COLO668 (cell line): ENCODE data around the gene LILRB3.
"Not testable (repeated sequence)": the region's sequence is repeated elsewhere in the genome, so short reads cannot be mapped to it uniquely, and the experiment has no call there.

ENCODE experiments used
- DNase-seq: peaks from one replicate; lab custom pipeline; 2025; ENCODE audit not compliant: unreplicated experiment; lab: John Stamatoyannopoulos, UW

The LILRB3 gene

DNA sequence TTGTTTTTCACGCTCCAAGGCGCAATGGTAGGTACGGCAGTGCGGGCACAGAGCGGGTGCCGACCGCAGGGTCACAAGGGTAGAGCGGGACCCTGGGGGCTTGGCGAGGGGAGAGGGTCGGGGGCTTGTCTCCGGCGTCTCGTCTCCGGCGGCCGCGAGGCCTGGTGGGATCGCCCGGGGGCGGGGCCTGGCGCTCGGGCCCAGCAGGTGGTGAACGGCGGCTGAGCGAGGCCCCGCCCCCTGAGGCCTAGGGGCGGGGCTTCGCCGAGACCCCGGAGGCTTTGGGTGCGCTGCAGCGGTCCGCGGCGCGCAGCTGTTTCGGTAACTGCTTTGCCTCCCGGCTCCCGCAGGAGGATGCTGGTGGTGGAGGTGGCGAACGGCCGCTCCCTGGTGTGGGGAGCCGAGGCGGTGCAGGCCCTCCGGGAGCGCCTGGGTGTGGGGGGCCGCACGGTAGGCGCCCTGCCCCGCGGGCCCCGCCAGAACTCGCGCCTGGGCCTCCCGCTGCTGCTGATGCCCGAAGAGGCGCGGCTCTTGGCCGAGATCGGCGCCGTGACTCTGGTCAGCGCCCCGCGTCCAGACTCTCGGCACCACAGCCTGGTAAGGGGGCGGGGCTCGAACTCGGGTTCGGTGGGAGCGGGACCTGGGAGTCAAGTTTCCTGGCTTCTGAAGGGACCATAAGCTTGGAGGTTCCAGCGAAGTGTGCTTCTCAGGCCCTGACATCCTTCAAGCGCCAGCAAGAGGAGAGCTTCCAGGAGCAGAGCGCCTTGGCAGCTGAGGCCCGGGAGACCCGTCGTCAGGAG is 31.6 kb downstream of the LILRB3 start, which contains the start of gene TSEN34:
Gene TSEN34 (plus strand): TSS at position 298 of the 800 bp plus-strand sequence. CDS start 57 bp downstream, at position 355.
- DNase-seq = peak; percentile 91

GRCh38 chr19:54190503-54191010 is 32.2 kb downstream of the LILRB3 start:
- peak; percentile 98 for DNase-seq

GRCh38 chr19:54189735-54190502 is 32.9 kb downstream of the LILRB3 start:
- DNase-seq = peak; percentile 99

DNA sequence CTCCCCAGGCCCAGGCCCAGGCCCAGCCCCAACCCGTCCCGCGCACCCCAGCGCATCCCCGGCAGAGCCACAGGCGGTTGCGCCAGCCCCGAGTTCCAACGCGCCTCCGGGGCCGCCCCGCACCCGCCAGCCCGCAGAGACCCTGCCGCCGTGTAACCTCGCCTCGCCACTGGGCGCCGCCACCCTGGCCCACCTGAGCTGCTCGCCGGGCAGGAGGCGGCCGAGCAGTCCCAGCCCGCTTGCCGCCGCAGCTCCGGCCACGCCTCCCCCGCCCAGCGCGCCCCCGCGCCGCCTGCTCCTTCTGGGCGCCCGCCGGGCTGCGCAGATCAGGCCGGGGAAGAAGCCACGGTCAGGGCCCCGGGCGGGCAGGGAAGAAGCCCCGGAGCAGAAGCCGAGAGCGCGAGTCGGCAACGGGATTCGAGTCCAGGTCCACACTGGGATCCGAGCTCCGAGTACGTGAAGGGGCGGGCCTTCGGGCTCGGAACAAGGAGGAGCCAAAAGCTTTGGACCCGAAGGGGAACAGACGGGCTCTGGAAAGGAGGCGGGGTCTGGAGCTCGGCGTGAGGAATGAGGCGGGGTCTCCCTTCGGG is 33.6 kb downstream of the LILRB3 start, which contains the start of gene MBOAT7:
Gene MBOAT7 (minus strand): TSS at position 436 of the 590 bp plus-strand sequence. CDS start 1,072 bp downstream, outside the sequence.
- DNase-seq = peak; percentile 91

- no peak for DNase-seq
Observed at GRCh38 chr19:54188215-54188871, 34.5 kb downstream of the LILRB3 start.

DNA sequence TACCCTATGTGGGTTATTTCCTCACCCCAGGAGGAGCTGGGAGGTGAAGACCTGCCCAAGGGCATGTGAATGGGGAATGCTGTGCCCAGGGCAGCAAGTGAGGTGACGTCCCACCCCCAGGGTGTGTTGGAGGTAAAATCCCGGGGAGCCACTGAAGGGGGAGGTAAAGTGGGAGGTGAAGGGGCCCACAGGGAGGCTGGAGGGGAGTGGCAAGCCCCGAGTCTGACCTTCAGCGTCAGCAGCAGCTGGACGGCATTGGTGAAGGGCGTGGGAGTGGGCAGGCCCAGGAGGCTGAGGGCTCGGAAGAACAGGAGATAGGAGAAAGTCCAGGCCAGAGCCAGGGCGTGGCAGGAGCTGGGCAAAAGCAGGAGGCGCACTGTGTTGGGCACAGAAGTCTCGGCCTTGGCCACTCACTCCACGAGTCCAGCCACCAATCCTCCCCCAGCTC is 35.8 kb downstream of the LILRB3 start:
- no peak for DNase-seq

- DNase-seq = no peak
Observed at GRCh38 chr19:54186351-54186750, 36.5 kb downstream of the LILRB3 start.

DNA sequence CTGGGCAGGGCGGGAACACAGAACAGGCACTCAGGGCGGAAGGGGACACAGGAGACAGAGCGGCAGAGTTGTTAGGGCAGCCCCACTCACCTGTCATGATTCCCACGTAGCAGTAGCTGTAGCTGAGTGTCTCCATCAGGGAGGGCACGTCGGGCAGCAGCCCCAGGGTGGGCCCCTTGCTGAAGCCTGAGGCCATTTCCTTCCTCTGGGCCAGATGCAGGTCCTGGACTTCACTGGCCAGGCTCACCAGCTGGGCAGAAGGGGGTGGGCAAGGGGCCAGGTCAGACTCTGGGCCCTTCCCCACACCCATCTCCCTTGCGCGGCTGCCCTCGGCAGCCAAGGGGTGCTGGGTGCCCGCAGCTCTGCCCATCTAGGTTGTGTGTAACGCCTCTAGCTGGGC is 39.4 kb downstream of the LILRB3 start:
- no peak for DNase-seq

DNA sequence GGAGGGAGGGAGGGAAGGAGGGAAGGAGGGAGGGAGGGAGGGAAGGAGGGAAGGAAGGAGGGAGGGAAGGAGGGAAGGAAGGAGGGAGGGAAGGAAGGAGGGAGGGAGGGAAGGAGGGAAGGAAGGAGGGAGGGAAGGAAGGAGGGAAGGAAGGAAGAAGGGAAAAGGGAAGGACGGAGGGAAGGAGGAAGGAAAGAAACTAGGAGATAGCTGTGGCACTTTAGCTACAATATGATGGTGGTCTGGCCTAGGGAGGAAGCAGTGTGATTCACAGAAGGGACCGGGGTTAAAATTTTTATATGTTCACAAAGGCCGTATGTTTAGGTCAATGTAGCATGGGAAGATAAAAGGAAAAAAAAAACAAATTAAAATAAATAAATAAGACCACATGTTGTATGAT is 40.9 kb downstream of the LILRB3 start:
- DNase-seq = not testable (repeated sequence)

- DNase-seq = no peak
Observed at GRCh38 chr19:54180691-54181091, 42.1 kb downstream of the LILRB3 start.

DNA sequence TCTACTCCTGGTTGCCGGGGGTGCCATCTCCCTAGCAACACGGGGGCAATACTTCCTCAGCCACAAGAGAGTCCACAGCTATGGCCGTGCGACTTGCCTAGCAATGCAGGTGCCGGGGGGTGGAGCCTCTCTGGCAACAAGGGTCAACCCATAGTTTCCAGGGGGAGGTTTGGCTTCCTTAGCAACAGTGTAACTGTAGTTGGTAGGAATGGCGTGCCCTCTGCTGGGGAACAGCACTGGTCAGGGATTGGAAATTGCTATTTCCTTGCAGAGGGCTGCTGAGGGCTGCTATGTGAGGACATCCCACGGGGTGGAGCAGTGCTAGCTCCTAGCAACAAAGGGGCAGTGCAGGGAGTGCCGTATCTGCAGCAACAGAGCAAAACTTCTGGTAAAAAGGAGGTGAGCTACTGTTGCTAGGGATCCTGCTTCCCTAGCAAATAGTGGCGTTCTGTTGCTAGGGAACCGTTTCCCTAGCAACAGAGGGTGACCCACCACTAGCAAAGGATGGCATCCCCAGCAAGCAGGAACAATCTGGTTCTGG is 42.8 kb downstream of the LILRB3 start:
- DNase-seq = peak; percentile 89

- DNase-seq = no peak
Observed at GRCh38 chr19:54179262-54179852, 43.5 kb downstream of the LILRB3 start.

DNA sequence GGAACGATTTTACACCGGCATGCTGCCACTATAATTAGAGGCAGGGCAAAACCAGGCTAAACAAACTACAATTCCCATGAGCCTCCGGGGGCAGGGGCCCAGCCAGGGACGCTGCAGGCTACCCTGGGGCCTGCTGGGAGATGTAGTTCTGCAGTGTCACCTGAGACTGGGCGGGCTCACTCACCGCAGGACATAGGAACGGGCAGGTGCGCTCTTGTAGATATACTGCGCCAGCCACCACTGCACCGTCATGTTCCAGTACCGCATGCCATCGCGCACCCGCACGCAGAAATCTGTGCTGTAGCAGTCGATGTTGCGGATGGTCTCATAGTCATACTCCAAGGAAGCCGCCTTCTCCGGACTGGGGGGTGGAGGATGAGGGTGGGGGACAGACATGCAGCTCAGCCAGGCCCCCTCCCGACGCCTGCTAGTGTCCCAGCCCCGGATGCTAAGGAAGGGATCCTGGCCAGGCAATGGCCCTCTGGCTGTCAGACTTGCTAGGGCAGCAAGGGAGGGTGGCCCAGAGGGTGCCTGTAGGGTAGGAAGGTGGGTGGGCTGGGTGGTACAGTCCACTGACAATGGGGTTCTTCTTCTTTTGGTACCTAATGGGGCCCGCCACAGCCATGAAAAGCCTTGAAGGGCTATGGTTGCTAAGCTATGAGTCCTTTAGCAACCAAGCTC is 44.1 kb downstream of the LILRB3 start:
- peak; percentile 77 for DNase-seq

DNA sequence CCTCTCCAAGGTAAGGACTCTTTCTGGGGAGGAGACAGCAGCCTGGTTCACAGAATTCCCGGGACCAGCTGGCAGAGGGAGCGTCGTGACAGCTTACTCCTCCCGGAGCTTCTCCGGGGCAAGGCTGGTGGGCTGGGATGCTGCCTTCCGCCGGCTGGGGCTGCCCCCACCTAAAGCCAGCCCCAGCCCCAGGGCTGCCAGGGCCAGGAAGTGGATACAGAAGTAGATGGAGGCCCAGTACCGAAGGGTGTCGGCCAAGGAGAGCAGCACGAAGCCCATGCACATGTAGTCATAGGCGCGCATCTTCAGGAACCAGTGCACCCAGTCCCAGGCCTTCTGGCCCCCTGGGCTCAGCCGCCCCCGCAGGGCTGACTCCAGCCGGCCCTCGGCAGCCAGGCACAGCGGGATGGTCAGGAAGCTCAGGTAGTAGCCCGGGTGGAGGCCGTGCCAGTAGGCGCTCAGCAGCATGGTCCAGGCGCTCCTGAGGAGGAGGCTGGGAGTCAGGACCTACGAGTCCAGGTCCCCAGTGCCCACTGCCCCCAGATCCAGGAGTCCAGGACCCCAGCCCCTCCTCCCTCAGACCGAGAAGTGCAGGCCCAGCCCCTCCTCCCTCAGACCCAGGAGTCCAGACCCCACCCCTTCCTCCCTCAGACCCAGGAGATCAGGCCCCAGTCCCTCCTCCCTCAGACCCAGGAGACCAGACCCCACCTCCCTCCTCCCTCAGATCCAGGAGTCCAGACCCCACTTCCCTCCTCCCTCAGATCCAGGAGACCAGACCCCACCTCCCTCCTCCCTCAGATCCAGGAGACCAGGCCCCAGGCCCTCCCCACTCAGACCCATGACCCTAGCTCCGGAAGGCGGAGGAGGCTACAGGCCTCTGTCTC is 48.6 kb downstream of the LILRB3 start:
- DNase-seq = no peak

GRCh38 chr19:54173359-54173699 is 49.5 kb downstream of the LILRB3 start:
- no peak for DNase-seq

DNA sequence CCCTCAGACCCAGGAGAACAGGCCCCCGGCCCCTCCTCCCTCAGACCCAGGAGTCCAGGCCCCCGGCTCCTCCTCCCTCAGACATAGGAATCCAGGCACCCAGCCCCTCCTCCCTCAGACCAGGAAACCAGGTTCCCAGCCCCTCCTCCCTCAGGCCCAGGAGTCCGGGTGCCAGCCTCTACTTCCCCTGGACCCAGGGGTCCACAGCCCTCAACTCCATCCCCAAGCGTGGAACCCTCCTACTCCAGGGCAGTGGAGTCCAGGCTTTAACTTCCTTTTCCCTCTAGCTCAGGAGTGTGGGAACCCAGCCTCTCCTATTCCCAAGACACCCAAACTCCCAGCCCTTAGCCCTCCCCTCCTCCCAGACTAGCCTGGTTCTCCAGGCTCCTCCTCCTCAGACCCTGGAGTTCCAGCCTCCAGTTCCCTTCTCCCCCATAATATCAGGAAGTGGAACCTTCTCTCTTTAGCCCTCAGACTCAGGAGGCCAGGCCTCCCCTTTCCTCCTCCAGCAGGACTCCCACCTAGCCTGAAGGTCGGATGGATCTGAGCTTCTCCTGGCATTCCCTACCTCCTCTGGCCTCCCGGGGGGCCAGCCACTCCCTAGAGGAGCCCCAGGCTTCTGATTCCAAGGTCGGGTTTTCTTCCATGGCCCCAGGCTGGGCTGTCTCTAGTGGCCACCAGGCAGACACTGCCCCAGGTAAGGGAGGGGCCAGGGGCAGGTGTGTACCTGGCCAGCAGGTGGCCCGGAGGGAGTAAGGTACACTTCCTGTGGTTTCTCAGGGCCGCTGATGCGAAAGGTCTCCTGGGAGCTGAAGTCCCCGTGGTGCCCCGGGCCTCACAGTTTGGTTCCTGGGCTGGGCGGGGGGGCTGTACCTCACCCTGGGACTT is 50.1 kb downstream of the LILRB3 start, which contains the start of gene TMC4:
Gene TMC4 (minus strand): TSS at position 690 of the 888 bp plus-strand sequence. CDS start 43 bp downstream, at position 647.
- DNase-seq = peak; percentile 94

GRCh38 chr19:54171736-54172431 is 50.9 kb downstream of the LILRB3 start:
- not testable (repeated sequence) for DNase-seq
